A673 (cell line): Measurements from ENCODE around the gene MON2. TPM values are rescaled to one million over a fixed set of nuclear protein-coding genes. Genes with fewer than 3 reads are reported as not detected.
"Not testable (repeated sequence)": the region's sequence is repeated elsewhere in the genome, so short reads cannot be mapped to it uniquely, and the experiment has no call there.

Experiments used
- BruUV-seq: library from RNA; stranded (reverse); fragments of 400-500 nt; replicated peaks from 2 replicates; lab custom pipeline; 2021; lab: Mats Ljungman, UMichigan
- CTCF ChIA-PET: fragments of 300-600 bp; sonication (Branson Sonifier 250); formaldehyde crosslinking; loops from one replicate; lab custom pipeline; 2022; ENCODE audit warnings: antibody characterized with exemption; lab: Charles Lee
- POLR2A ChIA-PET: fragments of 300-600 bp; sonication (Branson Sonifier 250); formaldehyde crosslinking; loops from one replicate; lab custom pipeline; 2022; ENCODE audit warnings: antibody characterized with exemption; ENCODE audit not compliant: low non-redundant PET; lab: Charles Lee
- DNase-seq: peaks from one replicate; pipeline ENCODE4 v3.0.0-alpha.2; 2015; ENCODE audit warnings: low spot score
- H3K27ac ChIP-seq: fragments of 200-600 bp; sonication (generic); 2 replicates; pipeline ENCODE4 v1.5.1; 2016; ENCODE audit warnings: mixed run types, low read depth, mild to moderate bottlenecking, mixed read lengths, antibody characterized with exemption, low read length; ENCODE audit not compliant: poor library complexity, severe bottlenecking
- H3K27me3 ChIP-seq: fragments of 200-600 bp; sonication (generic); replicated peaks from 2 replicates; pipeline ENCODE4 v1.6.1; 2017; ENCODE audit warnings: mixed run types, low read depth, mild to moderate bottlenecking, mixed read lengths, antibody characterized with exemption, low read length; ENCODE audit not compliant: insufficient read depth, poor library complexity
- H3K36me3 ChIP-seq: fragments of 200-600 bp; sonication (generic); 2 replicates; pipeline ENCODE4 v1.6.1; 2016; ENCODE audit warnings: mixed run types, mild to moderate bottlenecking, mixed read lengths, antibody characterized with exemption, low read length; ENCODE audit not compliant: insufficient read depth, poor library complexity, severe bottlenecking
- H3K4me1 ChIP-seq: fragments of 200-600 bp; sonication (generic); 2 replicates; pipeline ENCODE4 v1.6.1; 2017; ENCODE audit warnings: mixed run types, mild to moderate bottlenecking, mixed read lengths, antibody characterized with exemption, low read length; ENCODE audit not compliant: insufficient read depth, poor library complexity, severe bottlenecking
- H3K4me3 ChIP-seq: fragments of 200-600 bp; sonication (generic); 2 replicates; pipeline ENCODE4 v1.5.1; 2016; ENCODE audit warnings: low read depth, mixed run types, mild to moderate bottlenecking, mixed read lengths, low read length; ENCODE audit not compliant: poor library complexity, severe bottlenecking
- H3K9me3 ChIP-seq: fragments of 200-600 bp; sonication (generic); 2 replicates; pipeline ENCODE4 v1.6.1; 2016; ENCODE audit warnings: mixed run types, low read depth, mild to moderate bottlenecking, mixed read lengths, antibody characterized with exemption, low read length; ENCODE audit not compliant: poor library complexity, severe bottlenecking
- CTCF ChIP-seq: fragments of 300-800, 200-600 bp; sonication (generic); conservative IDR thresholded peaks from 2 replicates; pipeline ENCODE4 v1.5.1; 2017; ENCODE audit warnings: low read depth, mild to moderate bottlenecking, antibody characterized with exemption, low read length, moderate library complexity, mixed read lengths
- EZH2 ChIP-seq: fragments of 200-600 bp; sonication (generic); IDR thresholded peaks from 2 replicates; pipeline ENCODE4 v1.6.1; 2017; ENCODE audit warnings: borderline replicate concordance, low read depth, mild to moderate bottlenecking, mixed read lengths, antibody characterized with exemption, low read length; ENCODE audit not compliant: poor library complexity, severe bottlenecking
- intact Hi-C: fragments of 100-400 bp; cut with micrococcal nuclease; formaldehyde crosslinking; loops from one replicate; pipeline ENCODE4 v1.10.0; 2022; ENCODE audit not compliant: unreplicated experiment
- total RNA-seq: library from RNA; stranded (reverse); gene quantifications from 2 replicates; pipeline ENCODE4 v1.2.3, GENCODE V29; 2021

Gene MON2
- total RNA-seq, 1 experiment from 2014 or later, result 36.0 TPM

- CTCF ChIA-PET, result no interaction called here
- Histone ChIP-seq H3K4me1 (no peaks in the 10 kb centered on the region), H3K4me3 (no peak overlapping the region), H3K27ac (no peak overlapping the region), H3K9me3 (peaks cover 8% of the 10 kb centered on the region), H3K36me3 (no peaks in the 10 kb centered on the region), H3K27me3 (no peaks in the 10 kb centered on the region)
- DNase-seq, result no peak
- TF ChIP-seq CTCF (no peak), EZH2 (no peak)
- POLR2A ChIA-PET, result no interaction called here
- no TSS peak for BruUV-seq
- intact Hi-C loops, result no loop called here
Observed at GRCh38 chr12:62448436-62448835, 18.2 kb upstream of the MON2 start.

- H3K27ac ChIP-seq, H3K4me3 ChIP-seq, intact Hi-C loops, BruUV-seq, DNase-seq, H3K4me1 ChIP-seq, POLR2A ChIA-PET, H3K36me3 ChIP-seq, H3K27me3 ChIP-seq, H3K9me3 ChIP-seq, CTCF ChIA-PET: not testable (repeated sequence)
Observed at GRCh38 chr12:62455429-62455828, 11.2 kb upstream of the MON2 start.

- POLR2A ChIA-PET, result no interaction called here
Observed at GRCh38 chr12:62458626-62459025, 8.0 kb upstream of the MON2 start.

More at GRCh38 chr12:62458626-62459025, 8.0 kb upstream of the MON2 start:
- CTCF ChIA-PET, result no interaction called here
- no peaks in the 10 kb centered on the region for H3K27me3 ChIP-seq
- BruUV-seq, result no TSS peak
- no peak for DNase-seq
- H3K27ac ChIP-seq, result no peak overlapping the region
- no peak for TF ChIP-seq CTCF
- no peak for TF ChIP-seq EZH2
- no peaks in the 10 kb centered on the region for H3K36me3 ChIP-seq
- peaks cover 3% of the 10 kb centered on the region for H3K9me3 ChIP-seq
- intact Hi-C loops, result no loop called here
- no peak overlapping the region for H3K4me3 ChIP-seq
- H3K4me1 ChIP-seq, result no peaks in the 10 kb centered on the region
